Pons (tissue), 1 donor: Measurements from ENCODE around the gene SHLD1.

ENCODE experiments used
- DNase-seq: peaks from one replicate; pipeline ENCODE4 v3.0.0-alpha.2; 2016; ENCODE audit warnings: low spot score

Gene SHLD1

DNA sequence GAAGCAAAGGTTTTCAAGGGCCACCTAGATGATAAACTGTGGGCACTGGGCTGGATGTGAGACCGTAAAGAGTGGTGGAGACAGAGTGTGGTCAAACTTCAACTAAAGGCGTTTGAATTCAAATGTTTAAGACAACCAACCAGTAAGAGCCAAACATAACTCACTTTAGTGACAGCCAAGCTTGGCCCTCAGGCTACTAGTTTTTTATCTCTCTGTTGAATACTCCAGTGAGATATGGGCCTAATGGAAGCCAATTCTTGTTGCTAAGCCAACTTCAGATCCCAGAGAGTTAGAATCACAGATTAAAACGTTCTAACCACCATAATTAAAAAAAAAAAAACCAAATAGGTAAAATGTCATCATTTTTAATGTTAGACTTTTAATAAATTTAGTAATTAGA, 142.9 kb downstream of the SHLD1 start:
- no peak for DNase-seq

DNA sequence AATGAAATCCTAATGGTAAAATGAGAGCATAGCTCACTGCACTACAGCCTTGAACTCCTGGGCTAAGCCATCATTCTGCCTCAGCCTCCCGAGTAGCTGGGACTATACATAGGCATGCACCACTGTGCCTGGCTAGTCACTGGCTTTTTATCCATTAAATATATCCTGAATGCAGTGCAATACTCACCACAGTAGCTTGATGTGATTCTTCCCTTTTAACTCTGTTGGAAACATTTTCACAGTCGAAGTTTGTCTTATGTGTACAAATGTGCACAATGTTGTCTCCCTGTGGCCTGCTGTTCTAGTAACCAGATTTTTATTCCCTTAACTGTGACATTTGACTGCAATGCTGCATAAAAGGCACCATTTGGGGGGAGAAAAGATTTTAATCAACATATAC, 143.4 kb downstream of the SHLD1 start:
- no peak for DNase-seq

DNA sequence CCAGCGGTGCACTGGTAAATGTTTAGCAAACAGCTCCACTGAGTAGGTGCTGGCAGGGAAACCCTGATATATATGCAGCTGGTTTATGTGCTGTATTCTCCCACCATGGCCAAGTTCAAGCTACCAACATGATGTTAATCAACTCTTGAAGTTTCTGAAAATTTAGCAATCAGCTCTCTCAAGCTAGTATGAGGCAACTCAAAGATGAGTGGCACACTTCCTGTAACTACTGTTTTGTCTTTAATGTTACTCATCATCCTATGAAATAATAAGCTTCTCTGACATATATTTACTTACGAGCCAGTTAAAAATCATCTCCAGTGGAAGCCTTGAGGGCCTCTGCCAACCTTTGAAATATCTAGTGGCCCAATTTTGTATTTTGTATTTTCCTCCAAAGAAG, 145.4 kb downstream of the SHLD1 start:
- no peak for DNase-seq

DNA sequence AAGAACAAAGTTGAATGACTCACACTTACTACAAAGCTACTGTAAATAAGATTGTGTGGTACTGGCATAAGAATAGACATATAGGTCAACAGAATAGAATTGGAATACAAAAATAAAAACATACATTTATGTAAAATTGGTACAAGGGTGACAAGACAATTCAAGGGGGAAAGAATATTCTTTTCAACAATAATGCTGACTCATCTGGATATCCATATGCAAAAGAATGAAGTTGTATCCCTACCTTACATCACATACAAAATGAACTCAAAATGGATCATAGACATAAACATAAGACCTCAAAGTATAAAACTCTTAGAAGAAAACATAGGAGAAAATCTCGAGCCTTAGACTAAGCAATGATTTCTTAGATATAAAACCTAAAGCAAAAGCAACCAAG, 149.2 kb downstream of the SHLD1 start:
- no peak for DNase-seq

DNA sequence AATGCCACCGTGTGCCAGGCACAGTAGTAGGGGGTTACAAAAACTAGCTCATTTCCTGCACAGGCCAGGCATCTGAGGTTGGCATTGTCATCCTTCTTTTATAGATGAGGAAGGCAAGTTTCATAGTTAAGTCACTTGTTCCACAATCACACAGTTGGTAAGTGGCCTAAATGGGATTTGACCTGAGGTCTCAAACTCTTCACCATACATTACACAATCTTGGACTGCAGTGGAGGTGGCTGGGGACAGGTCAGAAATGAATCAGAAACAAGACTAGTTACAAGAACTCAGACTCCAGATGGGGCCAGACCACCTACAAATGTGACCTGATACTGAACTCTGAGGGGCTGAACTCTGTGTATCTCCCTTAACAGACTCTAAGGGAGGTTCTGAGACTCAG, 150.7 kb downstream of the SHLD1 start:
- DNase-seq: no peak

DNA sequence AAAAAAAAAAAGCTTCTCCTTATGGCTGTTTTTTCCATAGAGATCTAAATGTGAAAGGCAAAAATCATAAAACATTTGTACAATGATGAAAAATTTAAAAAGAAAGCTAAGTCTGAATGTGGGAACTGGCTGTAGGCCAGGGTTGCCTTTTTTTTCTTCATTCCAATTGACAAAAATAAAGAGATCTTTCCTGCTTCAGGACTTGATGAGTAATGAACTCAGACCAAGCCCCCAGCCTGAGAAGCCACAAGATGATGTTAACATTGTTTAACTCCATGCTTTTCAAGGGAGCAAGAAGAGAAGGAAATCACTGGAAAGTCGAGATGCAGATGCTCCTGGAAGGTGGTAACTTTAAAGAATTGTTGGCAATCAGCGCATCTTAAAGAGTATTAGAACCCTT, 158.8 kb downstream of the SHLD1 start:
- no peak for DNase-seq

DNA sequence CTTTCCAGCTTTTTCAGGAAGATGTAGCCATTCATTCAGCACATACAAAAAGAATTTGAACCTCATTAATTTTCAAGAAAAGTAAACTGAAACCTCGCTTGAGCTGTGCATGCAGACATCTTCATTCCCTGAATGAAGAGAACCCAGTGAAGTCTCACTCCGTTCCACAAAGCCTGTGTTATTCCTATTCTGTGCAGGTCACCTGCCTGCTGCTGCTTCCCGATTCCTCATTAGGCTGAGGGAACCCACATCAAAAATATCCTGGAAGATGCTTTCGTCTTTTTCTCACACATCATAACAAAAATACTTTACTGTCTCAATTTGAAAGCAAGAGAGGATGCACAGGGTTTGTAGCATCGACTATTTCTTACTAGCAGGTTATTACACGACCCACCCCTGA, 160.0 kb downstream of the SHLD1 start:
- DNase-seq: no peak

DNA sequence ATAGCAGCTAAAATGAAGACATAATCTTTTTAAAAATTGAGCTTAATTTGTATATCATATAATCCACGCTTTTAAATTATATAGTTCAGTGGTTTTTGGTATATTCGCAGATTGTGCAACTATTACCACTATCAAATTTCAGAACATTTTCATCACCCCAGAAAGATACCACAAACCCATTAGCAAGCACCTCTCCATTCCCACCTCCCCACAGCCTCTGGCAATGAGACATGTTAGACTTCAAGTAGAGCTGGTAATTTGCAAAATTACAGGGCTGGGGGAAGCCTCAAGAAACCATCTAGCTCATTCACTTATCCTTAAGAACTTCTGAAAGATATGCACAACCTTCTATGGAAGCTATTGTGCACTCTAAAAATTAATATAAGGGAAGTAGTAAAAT, 163.0 kb downstream of the SHLD1 start:
- DNase-seq: no peak
